H1 (cell line): ENCODE results near the gene AOAH. TPM values are rescaled to one million over a fixed set of nuclear protein-coding genes. Genes with fewer than 3 reads are reported as not detected.

Source experiments
- CBX5 ChIP-seq: fragments of 300-800, 300-1000 bp; sonication (generic); IDR thresholded peaks from 2 replicates; pipeline ENCODE4 v1.7.1; 2016; ENCODE audit warnings: antibody characterized with exemption, low read length, low read depth
- EGR1 ChIP-seq: IDR thresholded peaks from 2 replicates; pipeline ENCODE4 v1.6.1; 2011; ENCODE audit warnings: low read depth, low read length, borderline replicate concordance
- polyA plus RNA-seq, 7 experiments: library from polyadenylated mRNA; depleted of rRNA in 3 of 7; stranded (reverse) in 5 of 7; unstranded in 2 of 7; fragments of >200 nt in 5 of 7; fragments of 200-250 nt in 2 of 7; gene quantifications; 1 replicate in 5 of 7; 2 replicates in 1 of 7; 4 replicates in 1 of 7; pipeline versions ENCODE4 v1.2.1 to v1.2.3, GENCODE V29; 2011 to 2013; ENCODE audit warnings: missing spikeins in 2 of 7, mixed read lengths in 2 of 7
- total RNA-seq: library from RNA; stranded (reverse); fragmentation: NEBNext Ultra II Directional; extraction: Animal tissue kit (Norgen Biotek cat#: 25700); gene quantifications from 2 replicates; pipeline ENCODE4 v1.2.1, GENCODE V29; 2021

AOAH gene
- total and polyA plus RNA-seq, 2 of the 8 experiments (the other 6 are each of a cell fraction or from before 2014, with no cell fraction given): 0.08 TPM; not detected in 1

GRCh38 chr7:36615852-36616540, 108.3 kb downstream of the AOAH start (continued):
- no peak for TF ChIP-seq CBX5
- no peak for TF ChIP-seq EGR1
